Measurements from ENCODE around the gene PTGES. TPM values are rescaled to one million over a fixed set of nuclear protein-coding genes. Genes with fewer than 3 reads are reported as not detected.
"Not testable (repeated sequence)": the region's sequence is repeated elsewhere in the genome, so short reads cannot be mapped to it uniquely, and the experiment has no call there.

Gene PTGES
- total RNA-seq, 1 experiment from 2014 or later, result 74.0 TPM

DNA sequence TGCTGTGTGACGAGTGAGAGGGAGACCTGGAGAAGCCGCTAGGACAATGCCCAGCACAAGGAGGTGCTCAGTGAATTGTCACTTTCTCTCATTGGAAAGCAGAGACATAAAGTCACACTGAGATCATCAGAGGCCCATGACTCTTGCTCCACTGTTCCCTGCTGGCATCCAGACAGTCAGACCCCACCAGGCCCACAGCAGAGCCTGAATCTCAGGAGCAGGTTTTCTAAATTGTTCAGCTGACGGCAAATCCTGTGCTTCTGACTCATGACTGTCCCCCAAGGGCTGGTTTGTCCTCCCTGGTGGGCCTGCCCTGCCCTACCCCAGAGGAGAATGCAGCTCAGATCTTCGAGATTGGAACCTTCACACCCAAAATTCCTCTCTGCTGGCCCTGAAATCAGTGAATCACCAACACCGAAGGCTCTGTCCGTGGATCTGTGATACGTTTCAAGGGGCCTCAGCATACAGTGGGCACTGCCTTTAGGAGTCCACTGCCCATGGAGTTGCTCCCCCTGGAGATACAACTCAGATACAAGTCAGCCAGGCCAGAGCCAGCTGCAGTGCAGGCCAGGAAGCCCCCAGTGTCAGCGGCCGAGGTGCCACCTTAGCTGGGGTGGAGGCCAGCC is 2.7 kb downstream of the PTGES start:
- no peaks in the 10 kb centered on the region for H3K27me3 Mint-ChIP-seq (ENCODE audit: insufficient read depth, unreplicated experiment)
- BruUV-seq (replicated peaks), result no TSS peak
- peak overlapping the region; percentile 82 for H3K27ac Mint-ChIP-seq (ENCODE audit: low read depth, unreplicated experiment)
- peaks cover 38% of the 10 kb centered on the region for H3K4me1 Mint-ChIP-seq (ENCODE audit: insufficient read depth, unreplicated experiment)
- H3K4me3 Mint-ChIP-seq (ENCODE audit: unreplicated experiment), result peak overlapping the region; percentile 93
- H3K9me3 Mint-ChIP-seq (ENCODE audit: unreplicated experiment), result no peaks in the 10 kb centered on the region
- peaks cover 49% of the 10 kb centered on the region for H3K36me3 Mint-ChIP-seq (ENCODE audit: insufficient read depth, unreplicated experiment)
- intact Hi-C loops (cut with micrococcal nuclease), result no loop called here
- peak; percentile 77 for DNase-seq (ENCODE audit: unreplicated experiment)
- POLR2A ChIA-PET, result interaction anchor here (0.6 to 8.9 kb wide), 12 partner anchors 10 to 610 kb away, joined by 3 to 293 read pairs (median 4); no protein-coding TSS in a partner anchor
- TF ChIP-seq, protein P1, sequence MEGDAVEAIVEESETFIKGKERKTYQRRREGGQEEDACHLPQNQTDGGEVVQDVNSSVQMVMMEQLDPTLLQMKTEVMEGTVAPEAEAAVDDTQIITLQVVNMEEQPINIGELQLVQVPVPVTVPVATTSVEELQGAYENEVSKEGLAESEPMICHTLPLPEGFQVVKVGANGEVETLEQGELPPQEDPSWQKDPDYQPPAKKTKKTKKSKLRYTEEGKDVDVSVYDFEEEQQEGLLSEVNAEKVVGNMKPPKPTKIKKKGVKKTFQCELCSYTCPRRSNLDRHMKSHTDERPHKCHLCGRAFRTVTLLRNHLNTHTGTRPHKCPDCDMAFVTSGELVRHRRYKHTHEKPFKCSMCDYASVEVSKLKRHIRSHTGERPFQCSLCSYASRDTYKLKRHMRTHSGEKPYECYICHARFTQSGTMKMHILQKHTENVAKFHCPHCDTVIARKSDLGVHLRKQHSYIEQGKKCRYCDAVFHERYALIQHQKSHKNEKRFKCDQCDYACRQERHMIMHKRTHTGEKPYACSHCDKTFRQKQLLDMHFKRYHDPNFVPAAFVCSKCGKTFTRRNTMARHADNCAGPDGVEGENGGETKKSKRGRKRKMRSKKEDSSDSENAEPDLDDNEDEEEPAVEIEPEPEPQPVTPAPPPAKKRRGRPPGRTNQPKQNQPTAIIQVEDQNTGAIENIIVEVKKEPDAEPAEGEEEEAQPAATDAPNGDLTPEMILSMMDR (IDR thresholded peaks at IDR 0.05; ENCODE audit: unreplicated experiment), result no peak
- CTCF ChIA-PET, result interaction anchor here (0.6 to 5.3 kb wide), 11 partner anchors 9 to 106 kb away, joined by 3 to 55 read pairs (median 4); no protein-coding TSS in a partner anchor

DNA sequence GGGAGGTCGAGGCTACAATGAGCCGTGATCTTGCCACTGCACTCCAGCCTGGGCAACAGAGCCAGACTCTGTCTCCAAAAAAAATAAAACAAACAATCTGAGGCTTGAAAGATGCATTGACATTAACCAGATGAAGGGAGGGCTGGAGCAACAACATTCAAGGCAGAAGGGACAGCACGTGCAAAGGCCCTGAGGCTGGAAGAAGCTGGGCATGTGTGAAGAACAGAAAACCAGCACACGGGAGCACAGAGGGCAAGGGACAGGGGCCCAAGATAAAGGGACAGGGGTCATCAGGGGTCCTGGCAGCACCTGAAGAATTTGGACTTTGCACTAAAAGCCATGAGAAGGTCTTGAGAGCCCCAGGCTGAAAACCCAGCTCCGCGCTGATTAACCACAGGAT is 3.3 kb downstream of the PTGES start:
- Mint-ChIP-seq H3K9me3 (ENCODE audit: unreplicated experiment) (no peaks in the 10 kb centered on the region), H3K36me3 (ENCODE audit: insufficient read depth, unreplicated experiment) (peaks cover 54% of the 10 kb centered on the region), H3K4me3 (ENCODE audit: unreplicated experiment) (peak overlapping the region; percentile 93), H3K4me1 (ENCODE audit: insufficient read depth, unreplicated experiment) (peaks cover 38% of the 10 kb centered on the region), H3K27me3 (ENCODE audit: insufficient read depth, unreplicated experiment) (no peaks in the 10 kb centered on the region), H3K27ac (ENCODE audit: low read depth, unreplicated experiment) (peak overlapping the region; percentile 82)
- BruUV-seq (replicated peaks), result no TSS peak
- no peak for DNase-seq (ENCODE audit: unreplicated experiment)
- TF ChIP-seq, protein P1 (IDR thresholded peaks at IDR 0.05; ENCODE audit: unreplicated experiment), result no peak
- intact Hi-C loops (cut with micrococcal nuclease), result no loop called here
- POLR2A ChIA-PET, result interaction anchor here (0.6 to 8.9 kb wide), 13 partner anchors 9 to 610 kb away, joined by 3 to 293 read pairs (median 3); no protein-coding TSS in a partner anchor
- CTCF ChIA-PET, result interaction anchor here (0.6 to 5.3 kb wide), 8 partner anchors 11 to 103 kb away, joined by 3 to 55 read pairs (median 6); no protein-coding TSS in a partner anchor

DNA sequence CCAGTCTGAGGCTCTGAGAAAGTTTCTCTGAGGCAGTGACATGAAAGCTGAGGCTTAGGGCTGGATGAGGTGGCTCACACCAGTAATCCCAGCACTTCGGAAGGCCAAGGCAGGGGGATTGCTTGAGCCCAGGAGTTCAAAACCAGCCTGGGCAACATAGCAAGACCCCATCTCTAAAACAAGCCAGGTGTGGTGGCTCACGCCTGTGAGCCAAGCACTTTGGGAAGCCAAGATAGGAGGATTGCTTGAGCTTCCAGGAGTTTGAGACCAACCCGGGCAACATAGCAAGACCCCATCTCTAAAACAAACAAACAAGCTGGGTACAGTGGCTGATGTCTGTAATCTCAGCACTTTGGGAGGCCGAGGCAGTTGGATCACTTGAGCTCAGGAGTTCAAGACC is 3.8 kb downstream of the PTGES start:
- H3K27me3 Mint-ChIP-seq (ENCODE audit: insufficient read depth, unreplicated experiment); BruUV-seq (replicated peaks); H3K4me3 Mint-ChIP-seq (ENCODE audit: unreplicated experiment); DNase-seq (ENCODE audit: unreplicated experiment); H3K9me3 Mint-ChIP-seq (ENCODE audit: unreplicated experiment); intact Hi-C loops (cut with micrococcal nuclease): not testable (repeated sequence)
- Mint-ChIP-seq H3K36me3 (ENCODE audit: insufficient read depth, unreplicated experiment) (peaks cover 59% of the 10 kb centered on the region), H3K27ac (ENCODE audit: low read depth, unreplicated experiment) (peak overlapping the region; percentile 82), H3K4me1 (ENCODE audit: insufficient read depth, unreplicated experiment) (peaks cover 38% of the 10 kb centered on the region)
- CTCF ChIA-PET, result interaction anchor here (1.0 to 5.3 kb wide), 7 partner anchors 10 to 41 kb away, joined by 3 to 55 read pairs (median 8); no protein-coding TSS in a partner anchor
- POLR2A ChIA-PET, result interaction anchor here (0.7 to 8.9 kb wide), 7 partner anchors 9 to 609 kb away, joined by 3 to 293 read pairs (median 16); no protein-coding TSS in a partner anchor

DNA sequence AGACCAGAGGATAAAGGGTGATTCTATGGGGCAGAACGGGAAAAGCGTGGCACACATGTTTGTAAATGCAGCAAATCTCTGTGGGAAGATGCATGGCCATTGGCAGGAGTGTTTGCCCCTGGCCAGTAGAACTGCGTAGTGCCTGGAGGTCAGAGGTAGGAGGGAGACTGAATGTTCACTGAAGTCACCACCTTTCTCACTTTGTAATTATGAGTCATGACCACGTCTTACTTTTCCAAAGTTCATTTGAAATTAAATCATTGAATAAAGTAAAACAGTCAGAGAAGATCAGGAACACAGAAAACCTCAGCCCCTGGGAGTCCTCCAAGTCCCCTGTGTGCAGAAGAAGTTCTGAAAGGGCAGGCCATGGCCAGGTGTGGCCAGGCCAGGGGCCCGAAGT is 4.6 kb downstream of the PTGES start:
- no peaks in the 10 kb centered on the region for H3K9me3 Mint-ChIP-seq (ENCODE audit: unreplicated experiment)
- TF ChIP-seq, protein P1 (IDR thresholded peaks at IDR 0.05; ENCODE audit: unreplicated experiment), result no peak
- H3K4me3 Mint-ChIP-seq (ENCODE audit: unreplicated experiment), result peak overlapping the region; percentile 21
- no peaks in the 10 kb centered on the region for H3K27me3 Mint-ChIP-seq (ENCODE audit: insufficient read depth, unreplicated experiment)
- BruUV-seq (replicated peaks), result no TSS peak
- peak overlapping the region; percentile 82 for H3K27ac Mint-ChIP-seq (ENCODE audit: low read depth, unreplicated experiment)
- POLR2A ChIA-PET, result interaction anchor here (0.7 to 8.9 kb wide), 5 partner anchors 8 to 260 kb away, joined by 3 to 293 read pairs (median 62); no protein-coding TSS in a partner anchor
- DNase-seq (ENCODE audit: unreplicated experiment), result peak; percentile 69
- CTCF ChIA-PET, result interaction anchor here (0.6 to 5.3 kb wide), 6 partner anchors 9 to 42 kb away, joined by 3 to 55 read pairs (median 19); no protein-coding TSS in a partner anchor
- intact Hi-C loops (cut with micrococcal nuclease), result no loop called here
- peaks cover 67% of the 10 kb centered on the region for H3K36me3 Mint-ChIP-seq (ENCODE audit: insufficient read depth, unreplicated experiment)
- peaks cover 38% of the 10 kb centered on the region for H3K4me1 Mint-ChIP-seq (ENCODE audit: insufficient read depth, unreplicated experiment)
